HL-60 (cell line): ENCODE data around the gene ANKUB1.
A peak's percentile ranks its signal among the peaks of the same experiment; 100 is the strongest.

ENCODE experiments used
- DNase-seq, 2 experiments: peaks; one replicate each; pipeline ENCODE4 v3.0.0-alpha.2; 2010 to 2020; ENCODE audit warnings: low read depth in 1 of 2, low spot score in 1 of 2
- H3K27ac ChIP-seq: fragments of 250-450 bp; sonication (Bioruptor Pico); replicated peaks from 2 replicates; pipeline ENCODE4 v1.5.1; 2020; ENCODE audit warnings: mild to moderate bottlenecking, moderate library complexity
- H3K27me3 ChIP-seq: fragments of 250-450 bp; sonication (Bioruptor Pico); 2 replicates; pipeline ENCODE4 v1.5.1; 2021; ENCODE audit warnings: mild to moderate bottlenecking, moderate library complexity; ENCODE audit not compliant: insufficient read depth, poor library complexity, severe bottlenecking
- H3K4me3 ChIP-seq: replicated peaks from 2 replicates; pipeline ENCODE4 v1.5.1; 2011; ENCODE audit warnings: mild to moderate bottlenecking, control low read depth, low read length; ENCODE audit not compliant: insufficient read depth
- CTCF ChIP-seq: IDR thresholded peaks from one replicate; pipeline ENCODE4 v1.5.1; 2011; ENCODE audit warnings: low read length, control low read depth, inconsistent platforms; ENCODE audit not compliant: insufficient read depth
- GABPA ChIP-seq: IDR thresholded peaks from 2 replicates; pipeline ENCODE4 v1.6.1; 2012; ENCODE audit warnings: low read depth
- POLR2AphosphoS5 ChIP-seq: IDR thresholded peaks from 2 replicates; pipeline ENCODE4 v1.6.1; 2012; ENCODE audit warnings: low read depth
- REST ChIP-seq: IDR thresholded peaks from 2 replicates; pipeline ENCODE4 v1.6.1; 2012; ENCODE audit warnings: low read depth; ENCODE audit not compliant: insufficient replicate concordance
- SPI1 ChIP-seq: IDR thresholded peaks from 2 replicates; pipeline ENCODE4 v1.6.1; 2012; ENCODE audit warnings: low read depth, mild to moderate bottlenecking, borderline replicate concordance

Gene ANKUB1

GRCh38 chr3:149819432-149819831, 27.1 kb upstream of the ANKUB1 start:
- DNase-seq, result no peak
- Histone ChIP-seq H3K27me3 (no peaks in the 10 kb centered on the region), H3K27ac (no peak overlapping the region), H3K4me3 (no peak overlapping the region)
- TF ChIP-seq REST (no peak), POLR2AphosphoS5 (no peak)

GRCh38 chr3:149816986-149817385, 24.6 kb upstream of the ANKUB1 start:
- Histone ChIP-seq H3K27ac (peak overlapping the region; percentile 43), H3K4me3 (no peak overlapping the region), H3K27me3 (no peaks in the 10 kb centered on the region)
- TF ChIP-seq GABPA (no peak), POLR2AphosphoS5 (no peak), REST (no peak), CTCF (no peak), SPI1 (peak; percentile 47; the same call in 1 of the 2 replicates)
- peak in 1 of 2 experiments; percentile 65 for DNase-seq

- no peak for TF ChIP-seq GABPA
- no peak for TF ChIP-seq SPI1
- TF ChIP-seq CTCF, result no peak
- no peak for TF ChIP-seq POLR2AphosphoS5
- TF ChIP-seq REST, result no peak
- peak overlapping the region; percentile 43; the same call in 1 of the 2 replicates for H3K27ac ChIP-seq
Observed at GRCh38 chr3:149816311-149816710, 24.0 kb upstream of the ANKUB1 start.

GRCh38 chr3:149815728-149816127, 23.4 kb upstream of the ANKUB1 start:
- DNase-seq, result no peak

More at GRCh38 chr3:149816311-149816710, 24.0 kb upstream of the ANKUB1 start:
- H3K4me3 ChIP-seq, result no peak overlapping the region
- no peak for DNase-seq
- no peaks in the 10 kb centered on the region for H3K27me3 ChIP-seq

More at GRCh38 chr3:149815728-149816127, 23.4 kb upstream of the ANKUB1 start:
- TF ChIP-seq REST (no peak), GABPA (no peak), CTCF (no peak), POLR2AphosphoS5 (no peak), SPI1 (no peak)
- no peak overlapping the region for H3K4me3 ChIP-seq
- H3K27me3 ChIP-seq, result no peaks in the 10 kb centered on the region
- no peak overlapping the region for H3K27ac ChIP-seq
